Measurements from ENCODE around the gene STARD10. TPM values are rescaled to one million over a fixed set of nuclear protein-coding genes. Genes with fewer than 3 reads are reported as not detected.

The STARD10 gene
- total and polyA plus RNA-seq, 9 of the 15 experiments (the other 6 are each of a cell fraction or from before 2014, with no cell fraction given): 0.15 to 52.9 (median 32.3) TPM

- TF ChIP-seq, protein P1, sequence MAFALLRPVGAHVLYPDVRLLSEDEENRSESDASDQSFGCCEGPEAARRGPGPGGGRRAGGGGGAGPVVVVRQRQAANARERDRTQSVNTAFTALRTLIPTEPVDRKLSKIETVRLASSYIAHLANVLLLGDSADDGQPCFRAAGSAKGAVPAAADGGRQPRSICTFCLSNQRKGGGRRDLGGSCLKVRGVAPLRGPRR (CRISPR knock-in tag; IDR thresholded peaks at IDR 0.05): 0 out of 2 replicates have a peak, but pooled peaks have one; percentile 54
- TF ChIP-seq CCAR2 (IDR thresholded peaks at IDR 0.05; ENCODE audit: low read depth, low read length) (no peak), MEIS2 (IDR thresholded peaks at IDR 0.05; ENCODE audit: partially characterized antibody) (peak; percentile 22), ZNF431 (CRISPR knock-in tag; IDR thresholded peaks at IDR 0.05) (no peak), NR2F6 (CRISPR knock-in tag; IDR thresholded peaks at IDR 0.05) (peak; percentile 61; the same call in 1 of the 2 replicates), CXXC5 (CRISPR knock-in tag; IDR thresholded peaks at IDR 0.05) (peak; percentile 69), SMARCB1 (IDR thresholded peaks at IDR 0.05; ENCODE audit: insufficient read length, low read depth) (no peak), ZFP91 (CRISPR knock-in tag; IDR thresholded peaks at IDR 0.05) (no peak), MBD2 (IDR thresholded peaks at IDR 0.05; ENCODE audit: borderline replicate concordance, low read depth) (peak; percentile 59; the same call in 1 of the 2 replicates), GMEB1 (CRISPR knock-in tag; IDR thresholded peaks at IDR 0.05) (no peak), ZNF12 (CRISPR knock-in tag; IDR thresholded peaks at IDR 0.05) (no peak), YY1 (IDR thresholded peaks at IDR 0.05; ENCODE audit: borderline replicate concordance in 1 of 3, control insufficient read depth in 1 of 3, extremely low read depth in 1 of 3, insufficient read depth in 3 of 3, insufficient read length in 1 of 3, insufficient replicate concordance in 2 of 3, low read depth in 1 of 3, low read length in 2 of 3) (peak in 1 of 3 experiments; percentile 79), ZBTB33 (CRISPR knock-in tag; IDR thresholded peaks at IDR 0.05) (peak; percentile 65; the same call in 1 of the 2 replicates), SMARCA5 (IDR thresholded peaks at IDR 0.05) (peak; percentile 95), DIDO1 (tag; IDR thresholded peaks at IDR 0.05; ENCODE audit: low read depth) (no peak), ATF2 (CRISPR knock-in tag; IDR thresholded peaks at IDR 0.05) (no peak; the same call in 1 of the 2 replicates), PML (IDR thresholded peaks at IDR 0.05; ENCODE audit: low read length) (peak; percentile 65), ZSCAN32 (CRISPR knock-in tag; IDR thresholded peaks at IDR 0.05) (no peak)
- TF ChIP-seq, protein P2, sequence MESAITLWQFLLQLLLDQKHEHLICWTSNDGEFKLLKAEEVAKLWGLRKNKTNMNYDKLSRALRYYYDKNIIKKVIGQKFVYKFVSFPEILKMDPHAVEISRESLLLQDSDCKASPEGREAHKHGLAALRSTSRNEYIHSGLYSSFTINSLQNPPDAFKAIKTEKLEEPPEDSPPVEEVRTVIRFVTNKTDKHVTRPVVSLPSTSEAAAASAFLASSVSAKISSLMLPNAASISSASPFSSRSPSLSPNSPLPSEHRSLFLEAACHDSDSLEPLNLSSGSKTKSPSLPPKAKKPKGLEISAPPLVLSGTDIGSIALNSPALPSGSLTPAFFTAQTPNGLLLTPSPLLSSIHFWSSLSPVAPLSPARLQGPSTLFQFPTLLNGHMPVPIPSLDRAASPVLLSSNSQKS (CRISPR knock-in tag; IDR thresholded peaks at IDR 0.05): no peak
Observed at GRCh38 chr11:72776117-72776843, 17.6 kb downstream of the STARD10 start (continued).

All from K562 (cell line).